Inflammatory macrophage treated with lipopolysaccharide for 4 hours (primary cell): Measurements from ENCODE around the gene GALNT18.

Experiments used
- DNase-seq: peaks from one replicate; pipeline ENCODE4 v3.0.0-alpha.2; 2020

The GALNT18 gene

GRCh38 chr11:11401960-11402535 lies 219.8 kb downstream of the GALNT18 start:
- no peak for DNase-seq

GRCh38 chr11:11400635-11401232 lies 221.1 kb downstream of the GALNT18 start:
- no peak for DNase-seq

- DNase-seq = no peak
Measured at GRCh38 chr11:11400121-11400520, 221.7 kb downstream of the GALNT18 start.

DNA sequence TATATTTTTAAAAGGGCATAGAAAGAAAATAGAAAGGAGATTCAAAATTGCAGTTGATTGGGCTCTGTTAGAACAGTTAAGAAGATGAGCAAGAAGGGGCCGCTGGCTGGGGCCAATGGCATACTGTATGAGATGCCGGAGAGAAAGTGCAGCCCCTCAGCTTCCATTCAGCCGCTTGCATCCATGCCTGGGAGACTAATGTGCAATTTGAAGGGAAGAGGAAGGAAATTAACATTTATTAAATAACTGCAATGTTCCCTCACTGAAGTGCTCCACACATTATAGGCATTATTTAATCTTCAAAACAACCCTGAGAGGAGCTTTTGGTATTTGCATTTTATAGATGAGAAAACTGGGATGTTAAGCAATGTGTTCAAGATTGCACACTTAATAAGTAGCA lies 224.0 kb downstream of the GALNT18 start:
- no peak for DNase-seq

DNA sequence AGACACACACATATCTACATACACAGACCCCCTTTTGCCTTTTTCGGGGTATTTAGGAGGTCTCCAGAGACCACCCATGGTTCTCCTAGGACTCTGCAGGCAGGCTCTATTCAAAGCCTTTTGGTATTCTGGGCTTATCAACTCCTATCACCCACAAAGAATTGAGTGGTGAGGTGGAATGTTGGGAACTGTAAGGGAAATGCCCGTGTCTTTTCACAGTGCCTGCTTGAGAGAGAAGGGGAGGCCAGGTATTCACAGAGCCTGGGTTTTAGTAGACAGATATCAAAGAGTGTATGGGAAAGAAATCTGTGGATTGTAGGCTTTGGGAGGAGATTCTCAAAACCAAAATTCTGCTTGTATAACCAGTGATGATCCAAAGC lies 224.8 kb downstream of the GALNT18 start:
- DNase-seq = no peak

- peak; percentile 50 for DNase-seq
Measured at GRCh38 chr11:11396301-11397035, 225.3 kb downstream of the GALNT18 start.

DNA sequence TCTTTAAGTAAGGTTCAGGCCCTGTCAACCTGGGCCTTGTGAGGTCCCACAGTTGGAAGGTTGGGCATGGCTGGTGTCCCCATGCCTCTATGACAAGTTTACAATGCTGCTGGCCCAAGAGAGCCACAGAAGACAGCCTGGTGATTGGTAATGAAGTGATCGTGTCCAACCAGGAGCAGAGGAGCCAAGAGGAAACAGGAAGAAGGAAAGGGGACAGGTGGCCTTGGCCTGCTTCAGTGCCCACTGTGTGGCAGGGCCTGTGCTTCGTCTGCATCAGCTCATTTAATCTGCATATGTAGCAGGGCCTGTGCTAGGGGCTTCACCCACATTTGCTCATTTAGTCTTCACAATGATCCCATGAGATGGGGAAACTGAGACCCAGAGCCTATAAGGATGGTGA lies 226.7 kb downstream of the GALNT18 start:
- no peak for DNase-seq

- no peak for DNase-seq
Measured at GRCh38 chr11:11394241-11394640, 227.6 kb downstream of the GALNT18 start.

- DNase-seq = no peak
Measured at GRCh38 chr11:11391796-11392463, 229.9 kb downstream of the GALNT18 start.

DNA sequence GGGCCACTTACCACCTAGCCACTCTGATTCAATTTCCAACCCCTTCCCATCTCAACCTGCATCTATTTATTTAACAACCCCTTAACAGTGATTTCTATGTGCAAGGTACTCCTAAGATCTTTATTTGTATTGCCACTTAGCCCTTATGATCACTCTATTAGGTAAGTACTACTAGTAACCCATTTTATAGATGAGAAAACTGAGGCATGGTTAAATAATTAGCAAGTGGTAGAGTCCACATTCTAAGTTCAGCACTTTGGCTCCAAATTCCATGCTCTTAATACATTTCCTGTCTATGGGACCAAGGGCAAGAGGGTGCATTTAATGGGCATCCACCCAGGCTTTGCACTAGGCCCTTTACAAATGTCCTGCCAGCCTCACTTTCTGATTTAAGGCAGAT lies 230.6 kb downstream of the GALNT18 start:
- DNase-seq = no peak

- no peak for DNase-seq
Measured at GRCh38 chr11:11390068-11390771, 231.6 kb downstream of the GALNT18 start.

- DNase-seq = no peak
Measured at GRCh38 chr11:11389238-11389637, 232.6 kb downstream of the GALNT18 start.

DNA sequence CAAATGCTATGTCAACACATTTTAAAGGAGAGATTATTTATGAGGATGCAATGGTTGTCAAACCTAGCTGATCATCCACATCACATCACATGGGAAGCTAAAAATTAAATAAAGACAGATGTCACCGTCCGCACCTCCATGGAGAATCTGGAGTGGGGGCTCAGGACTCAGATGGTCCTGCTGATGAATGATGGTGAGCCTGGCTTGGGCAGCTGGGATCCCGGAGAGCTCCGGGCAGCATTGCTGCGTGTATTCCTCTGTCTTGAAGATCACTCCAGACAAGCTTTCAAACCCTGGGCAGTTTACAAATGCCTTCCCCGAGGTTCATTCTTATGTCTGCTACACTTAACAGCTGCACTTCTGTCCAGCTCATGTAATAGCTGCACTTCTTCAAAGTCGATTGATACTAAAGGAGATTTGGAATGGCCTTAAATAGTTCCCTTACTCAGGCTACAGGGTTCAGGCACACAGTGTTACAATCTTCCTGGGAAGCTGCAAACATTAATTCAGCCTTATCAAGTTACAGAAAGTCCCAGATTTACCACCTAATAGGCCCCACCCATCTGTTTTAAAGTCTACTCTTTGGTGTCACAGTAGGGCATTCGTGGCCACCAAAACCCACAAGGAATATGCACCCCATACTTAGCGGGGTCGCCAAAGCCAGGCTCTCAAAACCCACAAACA lies 234.0 kb downstream of the GALNT18 start:
- no peak for DNase-seq

DNA sequence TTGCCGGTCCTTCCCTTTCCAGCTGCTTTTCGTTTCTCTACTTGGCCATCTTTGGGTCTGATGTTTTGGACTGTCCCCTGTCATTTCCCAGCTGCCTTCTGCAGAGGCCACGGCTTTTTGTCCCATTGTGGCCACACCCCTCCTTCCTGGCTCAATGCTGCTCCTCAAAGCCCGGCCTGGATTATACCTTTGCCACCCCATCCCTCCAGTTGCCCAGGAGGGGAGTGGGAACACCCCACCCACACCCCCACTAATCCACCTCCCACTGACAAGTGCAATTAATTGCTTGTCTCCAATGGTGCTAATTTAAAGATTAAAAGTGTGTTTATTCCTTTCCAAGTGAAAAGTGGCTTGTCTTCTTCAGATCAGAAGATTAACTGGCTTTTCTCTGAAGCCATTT lies 234.6 kb downstream of the GALNT18 start:
- no peak for DNase-seq

DNA sequence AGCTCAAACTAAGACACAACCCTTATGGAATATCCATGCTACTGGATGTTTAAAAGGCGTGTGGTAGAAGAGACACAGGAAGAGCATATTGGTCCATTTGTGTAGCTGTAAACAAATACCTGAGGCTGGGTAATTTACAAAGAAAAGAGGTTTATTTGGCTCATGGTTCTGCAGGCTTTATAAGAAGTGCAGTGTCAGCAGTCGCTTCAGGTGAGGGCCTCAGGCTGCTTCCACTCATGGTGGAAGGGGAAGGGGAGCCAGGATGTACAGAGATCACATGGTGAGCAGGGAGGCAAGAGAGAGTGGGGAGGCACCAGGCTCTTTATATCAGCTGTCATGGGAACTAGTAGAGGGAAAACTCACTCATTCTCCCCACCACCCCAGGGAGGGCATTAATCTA lies 237.0 kb downstream of the GALNT18 start:
- no peak for DNase-seq

DNA sequence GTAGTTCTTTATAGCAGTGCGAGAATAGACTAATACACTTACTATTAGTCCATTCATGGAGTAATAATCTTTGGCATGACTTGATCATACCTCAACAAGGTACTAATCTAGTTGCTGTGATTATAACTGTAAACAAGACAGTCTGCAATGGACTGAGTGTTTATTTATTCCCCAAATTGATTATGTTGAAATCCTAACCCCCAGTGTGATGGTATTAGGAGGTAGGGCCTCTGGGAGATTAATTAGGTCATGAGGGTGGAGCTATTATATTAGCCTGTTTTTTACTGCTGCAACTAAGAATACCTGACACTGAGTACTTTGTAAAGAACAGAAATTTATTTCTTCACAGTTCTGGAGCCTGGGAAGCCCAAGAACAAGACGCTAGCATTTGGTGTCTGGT lies 237.8 kb downstream of the GALNT18 start:
- no peak for DNase-seq

- no peak for DNase-seq
Measured at GRCh38 chr11:11382858-11383532, 238.8 kb downstream of the GALNT18 start.

- DNase-seq = no peak
Measured at GRCh38 chr11:11381471-11382105, 240.2 kb downstream of the GALNT18 start.

DNA sequence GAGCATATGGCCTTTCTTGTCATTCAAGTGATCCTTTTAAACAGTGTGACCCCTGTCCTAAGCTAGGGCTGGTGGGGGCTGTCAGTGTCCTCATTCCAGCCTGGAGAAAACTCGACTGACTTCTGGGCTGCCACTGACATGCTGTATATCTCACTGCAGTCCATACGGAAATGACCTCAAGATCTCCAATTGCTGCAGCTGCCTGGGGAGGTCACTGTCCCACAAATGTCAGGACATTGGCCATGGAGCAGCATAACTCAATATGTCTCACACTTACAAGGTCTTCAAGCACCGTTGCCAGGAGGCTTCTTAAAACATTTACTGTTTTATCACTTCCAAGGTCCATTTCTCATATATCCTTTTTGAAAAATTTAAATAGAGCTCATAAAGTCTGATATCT lies 240.9 kb downstream of the GALNT18 start:
- no peak for DNase-seq

DNA sequence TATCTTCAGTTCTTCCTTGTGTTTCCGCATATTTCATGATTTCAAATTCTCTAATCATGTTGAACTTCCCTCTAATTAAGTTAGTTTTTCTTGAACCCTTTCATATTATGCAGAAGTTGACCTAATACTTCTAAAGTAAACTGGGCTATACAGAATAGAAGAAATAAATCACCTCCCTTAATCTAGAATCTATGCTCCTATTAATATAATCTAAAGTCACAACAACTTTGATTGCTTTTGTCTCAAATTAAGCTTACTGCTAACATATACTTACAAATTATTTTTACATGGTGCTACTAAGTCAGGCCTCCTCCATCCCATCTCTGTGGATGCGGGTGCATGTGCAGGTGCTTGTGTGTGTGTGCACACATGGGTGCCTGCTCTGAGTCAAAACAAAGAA lies 241.5 kb downstream of the GALNT18 start:
- no peak for DNase-seq

DNA sequence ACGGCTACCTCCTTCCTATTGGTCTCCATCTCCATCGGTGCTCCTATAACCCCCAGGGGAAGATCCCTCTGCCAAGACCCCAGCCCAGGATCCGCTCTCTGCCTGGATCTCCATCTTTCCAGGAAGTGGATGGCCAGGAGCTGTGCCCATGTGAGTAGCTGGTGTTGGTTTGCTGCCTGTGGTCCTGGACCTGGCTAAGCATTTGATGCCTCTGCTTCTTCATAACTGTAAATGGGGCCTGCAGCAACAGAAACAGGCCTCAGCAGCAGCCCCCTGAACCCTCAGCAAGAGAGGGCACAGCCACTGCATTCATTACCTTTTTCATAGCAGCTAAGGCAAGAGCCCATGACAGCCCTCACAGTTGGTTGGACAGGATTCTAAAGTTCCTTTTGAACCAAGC lies 242.1 kb downstream of the GALNT18 start:
- no peak for DNase-seq
